A549 treated with CpdA at 1 μM for 4 hours (cell line): ENCODE results near the gene ABI2. TPM values are rescaled to one million over a fixed set of nuclear protein-coding genes. Genes with fewer than 3 reads are reported as not detected.

Experiments used
- total RNA-seq: library from RNA; stranded (reverse); fragments of 200-300 nt; extraction: Qiagen RNA extraction; gene quantifications from 5 replicates; pipeline ENCODE4 v1.2.3, GENCODE V29; 2022; ENCODE audit warnings: low read depth

ABI2 gene
- 48.3 to 66.2 TPM (median 61.7 TPM) in 5 replicates for total RNA-seq

DNA sequence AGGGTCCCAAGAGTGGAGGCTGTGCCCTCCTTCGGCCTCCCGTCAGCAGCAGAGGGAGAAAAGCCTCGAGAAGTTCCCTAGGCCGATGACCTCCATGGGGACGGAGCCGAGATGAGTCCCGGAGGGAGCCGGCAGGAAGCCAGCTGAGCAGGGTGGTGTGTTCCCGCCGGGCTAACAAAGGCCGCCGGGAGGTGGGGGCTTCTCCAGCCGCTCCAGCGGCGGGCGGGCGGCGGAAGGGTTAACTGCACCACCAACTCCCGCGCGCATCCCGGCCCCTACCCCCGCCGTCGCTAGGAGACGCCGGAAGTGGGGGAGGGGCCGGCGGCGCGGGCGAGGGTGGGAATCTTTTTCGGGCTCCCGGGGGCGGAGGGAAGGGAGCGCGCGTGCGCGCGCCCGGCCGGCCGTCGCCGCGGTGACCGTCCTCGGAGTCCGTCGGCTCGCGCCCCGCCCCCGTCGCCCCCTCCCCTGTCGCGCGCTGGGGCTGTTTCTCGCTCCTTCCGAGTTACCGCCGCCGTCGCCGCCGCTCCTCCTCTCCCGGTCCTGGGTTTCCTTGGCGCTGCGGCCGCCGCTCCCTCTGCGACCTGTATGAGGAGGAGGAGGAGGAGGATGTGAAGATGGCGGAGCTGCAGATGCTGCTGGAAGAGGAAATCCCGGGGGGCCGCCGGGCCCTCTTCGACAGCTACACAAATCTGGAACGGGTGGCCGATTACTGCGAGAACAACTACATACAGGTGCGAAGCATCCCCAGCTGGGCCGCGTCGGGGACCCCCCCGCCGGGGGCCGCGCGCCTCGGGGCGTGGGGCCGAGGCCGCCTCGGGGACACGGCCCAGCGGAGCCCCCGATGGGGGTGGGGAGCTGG lies at the start of gene ABI2:
Gene ABI2 (plus strand): TSS at position 494 of the 859 bp plus-strand sequence. CDS start 121 bp downstream, at position 615.

Other genes starting within 250 kb of the ABI2 start
- 7.7 to 10.6 TPM (median 8.2 TPM) in 5 replicates for gene CYP20A1, start 89.4 kb upstream of the ABI2 start, total RNA-seq
- 4.4 to 6.7 TPM (median 5.4 TPM) in 5 replicates for gene RAPH1, start 206.9 kb downstream of the ABI2 start, total RNA-seq